IMR-90 (cell line): Measurements from ENCODE around the gene PRDX4. TPM values are rescaled to one million over a fixed set of nuclear protein-coding genes. Genes with fewer than 3 reads are reported as not detected.
A peak's percentile ranks its signal among the peaks of the same experiment; 100 is the strongest.

Experiments
- ATAC-seq: fragments of 200-7000 bp; cut with Tn5 transposase; 2 replicates; pipeline ENCODE4 v1.9.1; 2020; ENCODE audit warnings: low read depth, mild to moderate bottlenecking, moderate library complexity
- BruUV-seq: library from RNA; stranded (reverse); fragments of 400-500 nt; replicated peaks from 2 replicates; lab custom pipeline; 2021; lab: Mats Ljungman, UMichigan
- CTCF ChIA-PET: fragments of 300-600 bp; formaldehyde crosslinking; extraction: SDS; loops from one replicate; lab custom pipeline; 2021; ENCODE audit warnings: antibody characterized with exemption; lab: Yijun Ruan, JAX
- POLR2A ChIA-PET: fragments of 300-600 bp; sonication (Branson Sonifier 250); formaldehyde crosslinking; loops from one replicate; lab custom pipeline; 2022; ENCODE audit warnings: antibody characterized with exemption; ENCODE audit not compliant: unreplicated experiment; lab: Charles Lee
- DNase-seq: peaks from one replicate; pipeline ENCODE4 v3.0.0; 2013
- H2AFZ ChIP-seq: replicated peaks from 2 replicates; pipeline ENCODE3; 2013; ENCODE audit warnings: low read length, mild to moderate bottlenecking; ENCODE audit not compliant: poor library complexity
- H2AK5ac ChIP-seq: 2 replicates; pipeline ENCODE4 v1.6.1; 2013; ENCODE audit warnings: low read depth, low read length, inconsistent platforms
- H2AK9ac ChIP-seq: replicated peaks from 2 replicates; pipeline ENCODE3; 2013; ENCODE audit warnings: mild to moderate bottlenecking, low read depth, low read length, moderate library complexity; ENCODE audit not compliant: poor library complexity
- H2BK120ac ChIP-seq: 2 replicates; pipeline ENCODE4 v1.6.1; 2013; ENCODE audit warnings: low read depth, low read length, inconsistent platforms
- H2BK15ac ChIP-seq: 3 replicates; pipeline ENCODE4 v1.6.1; 2013; ENCODE audit warnings: low read depth, low read length, inconsistent platforms
- H2BK20ac ChIP-seq: 2 replicates; pipeline ENCODE4 v1.6.1; 2013; ENCODE audit warnings: low read depth, mild to moderate bottlenecking, inconsistent platforms, low read length, moderate library complexity
- H2BK5ac ChIP-seq: 2 replicates; pipeline ENCODE4 v1.6.1; 2013; ENCODE audit warnings: mild to moderate bottlenecking, low read depth, low read length, inconsistent platforms; ENCODE audit not compliant: poor library complexity, severe bottlenecking
- H3K14ac ChIP-seq: replicated peaks from 2 replicates; pipeline ENCODE4 v1.6.1; 2013; ENCODE audit warnings: low read depth, low read length, inconsistent platforms
- H3K18ac ChIP-seq: 2 replicates; pipeline ENCODE4 v1.6.1; 2013; ENCODE audit warnings: low read depth, low read length, control low read depth
- H3K23ac ChIP-seq: 2 replicates; pipeline ENCODE4 v1.6.1; 2013; ENCODE audit warnings: low read depth, low read length, inconsistent platforms
- H3K27ac ChIP-seq: 2 replicates; pipeline ENCODE4 v1.5.1; 2013; ENCODE audit warnings: mild to moderate bottlenecking, control low read depth, low read length; ENCODE audit not compliant: insufficient read depth
- H3K27me3 ChIP-seq: 2 replicates; pipeline ENCODE4 v1.6.1; 2013; ENCODE audit warnings: low read length; ENCODE audit not compliant: control insufficient read depth, insufficient read depth
- H3K36me3 ChIP-seq: 2 replicates; pipeline ENCODE4 v1.6.1; 2013; ENCODE audit warnings: low read length, mixed read lengths; ENCODE audit not compliant: control insufficient read depth, insufficient read depth
- H3K4ac ChIP-seq: 2 replicates; pipeline ENCODE4 v1.6.1; 2013; ENCODE audit warnings: low read depth, low read length, inconsistent platforms
- H3K4me1 ChIP-seq: 2 replicates; pipeline ENCODE4 v1.6.1; 2013; ENCODE audit warnings: low read length, mixed read lengths; ENCODE audit not compliant: control insufficient read depth, insufficient read depth
- H3K4me2 ChIP-seq: 2 replicates; pipeline ENCODE4 v1.6.1; 2013; ENCODE audit warnings: low read depth, mild to moderate bottlenecking, control low read depth, low read length, moderate library complexity
- H3K4me3 ChIP-seq: 2 replicates; pipeline ENCODE4 v1.5.1; 2013; ENCODE audit warnings: low read depth, mild to moderate bottlenecking, control low read depth, low read length, moderate library complexity; ENCODE audit not compliant: insufficient read depth
- H3K56ac ChIP-seq: 2 replicates; pipeline ENCODE4 v1.6.1; 2013; ENCODE audit warnings: low read length, inconsistent platforms; ENCODE audit not compliant: insufficient read depth; ENCODE audit errors: extremely low read depth
- H3K79me1 ChIP-seq, 2 experiments: 2 replicates each; pipeline ENCODE4 v1.6.1; 2013; ENCODE audit warnings: low read length in 2 of 2, inconsistent platforms in 1 of 2, low read depth in 1 of 2
- H3K9ac ChIP-seq: 2 replicates; pipeline ENCODE4 v1.6.1; 2013; ENCODE audit warnings: low read depth, low read length, control low read depth
- H3K9me1 ChIP-seq: 2 replicates; pipeline ENCODE4 v1.6.1; 2013; ENCODE audit warnings: low read length, inconsistent platforms; ENCODE audit not compliant: insufficient read depth
- H3K9me3 ChIP-seq: 2 replicates; pipeline ENCODE4 v1.6.1; 2013; ENCODE audit warnings: low read length; ENCODE audit not compliant: control insufficient read depth, insufficient read depth
- H4K20me1 ChIP-seq: 2 replicates; pipeline ENCODE4 v1.6.1; 2013; ENCODE audit warnings: low read length, inconsistent platforms; ENCODE audit not compliant: insufficient read depth
- H4K5ac ChIP-seq: 2 replicates; pipeline ENCODE4 v1.6.1; 2013; ENCODE audit warnings: mild to moderate bottlenecking, low read depth, low read length, control low read depth
- H4K8ac ChIP-seq, 2 experiments: 2 replicates each; pipeline ENCODE4 v1.6.1; 2013; ENCODE audit warnings: low read depth in 2 of 2, low read length in 2 of 2, control low read depth in 1 of 2, inconsistent platforms in 1 of 2
- H4K91ac ChIP-seq: 2 replicates; pipeline ENCODE4 v1.6.1; 2013; ENCODE audit warnings: low read depth, low read length, inconsistent platforms; ENCODE audit not compliant: insufficient read depth
- BHLHE40 ChIP-seq: fragments of 150-350 bp; IDR thresholded peaks from 2 replicates; pipeline ENCODE4 v1.6.1; 2016; ENCODE audit warnings: mild to moderate bottlenecking, low read depth, low read length
- CTCF ChIP-seq: conservative IDR thresholded peaks from 2 replicates; pipeline ENCODE4 v1.5.1; 2012; ENCODE audit warnings: mild to moderate bottlenecking, low read depth, low read length, improper control_type of control experiment
- ELK1 ChIP-seq: fragments of 150-350 bp; IDR thresholded peaks from 2 replicates; pipeline ENCODE4 v1.6.1; 2016; ENCODE audit warnings: low read depth, mild to moderate bottlenecking, low read length, moderate library complexity, borderline replicate concordance
- FOS ChIP-seq: fragments of 150-350 bp; IDR thresholded peaks from 2 replicates; pipeline ENCODE4 v1.6.1; 2016; ENCODE audit warnings: low read depth, low read length
- MAZ ChIP-seq: IDR thresholded peaks from 2 replicates; pipeline ENCODE4 v1.6.1; 2012; ENCODE audit warnings: low read depth, mild to moderate bottlenecking, low read length, improper control_type of control experiment, moderate library complexity, borderline replicate concordance
- POLR2A ChIP-seq: IDR thresholded peaks from 2 replicates; pipeline ENCODE4 v1.6.1; 2012; ENCODE audit warnings: mild to moderate bottlenecking, low read depth, low read length
- SMC3 ChIP-seq: fragments of 150-350 bp; IDR thresholded peaks from 2 replicates; pipeline ENCODE4 v1.6.1; 2016; ENCODE audit warnings: low read depth, mild to moderate bottlenecking, antibody characterized with exemption, low read length, moderate library complexity
- USF2 ChIP-seq: fragments of 150-350 bp; IDR thresholded peaks from 2 replicates; pipeline ENCODE4 v1.6.1; 2017; ENCODE audit warnings: mild to moderate bottlenecking, antibody characterized with exemption, low read length, low read depth
- WGBS, 2 experiments: methylation state at CpG; one replicate each; pipeline versions ENCODE4 v1.1.5 to v1.1.7; 2013; ENCODE audit warnings: missing lambda C conversion rate in 2 of 2; ENCODE audit not compliant: insufficient read length in 1 of 2; ENCODE audit errors: extremely low coverage in 2 of 2; 5-methylcytosine and 5-hydroxymethylcytosine counted together
- dilution Hi-C: fragments of 300-500 bp; cut with HindIII; formaldehyde crosslinking; loops from one replicate; pipeline ENCODE4 v1.14.3; 2018; ENCODE audit warnings: low sequenced_read_pairs; ENCODE audit not compliant: unreplicated experiment
- in situ Hi-C: fragments of 300-500 bp; cut with MboI; formaldehyde crosslinking; loops from 3 replicates; pipeline ENCODE4 v1.14.3; 2019; ENCODE audit warnings: low sequenced_read_pairs, inconsistent platforms, mixed read lengths
- intact Hi-C: fragments of 100-400 bp; cut with micrococcal nuclease; formaldehyde crosslinking; loops from 2 replicates; pipeline ENCODE4 v1.10.0; 2022
- polyA plus RNA-seq, 3 experiments: library from polyadenylated mRNA; depleted of rRNA; stranded (reverse); fragments of >200 nt; gene quantifications; 2 replicates each; pipeline ENCODE4 v1.2.3, GENCODE V29; 2012; ENCODE audit warnings: low replicate concordance in 1 of 3
- total RNA-seq: library from RNA; depleted of rRNA; stranded (reverse); fragments of >200 nt; gene quantifications from 2 replicates; pipeline ENCODE4 v1.2.3, GENCODE V29; 2012

PRDX4 gene
- total and polyA plus RNA-seq, 2 of the 4 experiments (the other 2 are of a cell fraction): 194 to 226 TPM

- Histone ChIP-seq H2BK15ac (no peak overlapping the region), H4K8ac (no peak overlapping the region), H3K56ac (no peak overlapping the region), H2AK9ac (no peak overlapping the region), H3K14ac (no peak overlapping the region), H3K79me1 (no peaks in the 10 kb centered on the region), H2AK5ac (no peak overlapping the region), H3K4me1 (no peaks in the 10 kb centered on the region), H4K5ac (no peak overlapping the region), H2BK120ac (no peak overlapping the region), H3K4me3 (no peak overlapping the region), H3K4me2 (no peak overlapping the region), H3K27ac (no peak overlapping the region), H3K9me3 (no peaks in the 10 kb centered on the region), H4K20me1 (no peaks in the 10 kb centered on the region), H3K23ac (no peak overlapping the region), H3K18ac (no peak overlapping the region), H3K4ac (no peak overlapping the region), H2BK20ac (no peak overlapping the region), H3K9ac (no peak overlapping the region), H3K9me1 (no peaks in the 10 kb centered on the region), H2AFZ (no peak overlapping the region), H3K27me3 (no peaks in the 10 kb centered on the region; the same call in none of the 2 replicates), H2BK5ac (no peak overlapping the region), H4K91ac (no peak overlapping the region), H3K36me3 (no peaks in the 10 kb centered on the region)
- BruUV-seq: no TSS peak
- CTCF ChIA-PET: no interaction called here
- no CpG with 5 or more reads among the region's 4 CpGs for WGBS, 2 experiments
- DNase-seq: no peak
- ATAC-seq: peak; percentile 35; the same call in 1 of the 2 replicates
- TF ChIP-seq POLR2A (no peak), BHLHE40 (no peak), SMC3 (no peak), ELK1 (no peak), USF2 (no peak), FOS (no peak), MAZ (no peak), CTCF (0 out of 2 replicates have a peak, but pooled peaks have one; percentile 6)
- dilution Hi-C loops: no loop called here
- intact Hi-C loops: no loop called here
- POLR2A ChIA-PET: no interaction called here
- in situ Hi-C loops: no loop called here
Measured at GRCh38 chrX:23637187-23637586, 30.1 kb upstream of the PRDX4 start.
